Loucy (cell line): ENCODE measurements around the gene IFNA10.
"Not testable (repeated sequence)": the region's sequence is repeated elsewhere in the genome, so short reads cannot be mapped to it uniquely, and the experiment has no call there.

Experiments used
- CTCF ChIP-seq: fragments of 200-600 bp; sonication (generic); conservative IDR thresholded peaks from 2 replicates; pipeline ENCODE4 v1.5.1; 2014; ENCODE audit warnings: mild to moderate bottlenecking, antibody characterized with exemption, low read length
- EZH2phosphoT487 ChIP-seq: fragments of 200-600 bp; IDR thresholded peaks from 2 replicates; pipeline ENCODE4 v1.6.1; 2018; ENCODE audit warnings: antibody characterized with exemption, mild to moderate bottlenecking, moderate library complexity, borderline replicate concordance

GRCh38 chr9:21187487-21187886 is 19.5 kb downstream of the IFNA10 start, which contains the start of gene IFNA4:
- TF ChIP-seq CTCF, EZH2phosphoT487: not testable (repeated sequence)
